SK-N-SH (cell line): ENCODE measurements around the gene BBS9. TPM values are rescaled to one million over a fixed set of nuclear protein-coding genes. Genes with fewer than 3 reads are reported as not detected.

Experiments
- polyA plus RNA-seq, 3 experiments: library from polyadenylated mRNA; depleted of rRNA; stranded (reverse); fragments of >200 nt; gene quantifications; 2 replicates each; pipeline ENCODE4 v1.2.3, GENCODE V29; 2012
- small RNA-seq, 7 experiments: library from RNA; depleted of rRNA; stranded (forward); fragments of <200 nt; gene quantifications; one replicate each; pipeline ENCODE3, GENCODE V24; 2012

Gene BBS9
- polyA plus RNA-seq, 1 of the 3 experiments (the other 2 are of a cell fraction): 7.5 TPM

Small RNA genes within 50 kb of the gene (small RNA-seq; reads per million reads assigned to genes)
- gene AC007312.1 (0 reads per million in 7 experiments), gene AC074338.1 (0 to 1.6 (median 0) reads per million in 7 experiments), gene RNA5SP229 (0 to 0.13 (median 0) reads per million in 7 experiments)

Other genes with a start within 250 kb of the BBS9 start
- 23.6 and 28.3 TPM in 2 replicates for gene KBTBD2, start 237.8 kb upstream of the BBS9 start, polyA plus RNA-seq (2012; rRNA removed)
- 211 and 219 TPM in 2 replicates for gene FKBP9, start 172.1 kb upstream of the BBS9 start, polyA plus RNA-seq (2012; rRNA removed)
- 13.2 and 14.1 TPM in 2 replicates for gene NT5C3A, start 66.8 kb upstream of the BBS9 start, polyA plus RNA-seq (2012; rRNA removed)
- gene RP9, start 20.2 kb upstream of the BBS9 start, polyA plus RNA-seq (2012; rRNA removed): 31.6 and 32.0 TPM in 2 replicates